ENCODE results near the gene TLCD1. TPM values are rescaled to one million over a fixed set of nuclear protein-coding genes. Genes with fewer than 3 reads are reported as not detected.

The TLCD1 gene
- total RNA-seq, 1 donor from 2014 or later, result 3.2 TPM

GRCh38 chr17:28715217-28715616, 10.8 kb downstream of the TLCD1 start:
- intact Hi-C loops (cut with micrococcal nuclease), result loop anchor here (10.0 kb wide), 2 partner anchors 380 to 430 kb away; partner anchors contain the start of genes IFT20 and TNFAIP1

DNA sequence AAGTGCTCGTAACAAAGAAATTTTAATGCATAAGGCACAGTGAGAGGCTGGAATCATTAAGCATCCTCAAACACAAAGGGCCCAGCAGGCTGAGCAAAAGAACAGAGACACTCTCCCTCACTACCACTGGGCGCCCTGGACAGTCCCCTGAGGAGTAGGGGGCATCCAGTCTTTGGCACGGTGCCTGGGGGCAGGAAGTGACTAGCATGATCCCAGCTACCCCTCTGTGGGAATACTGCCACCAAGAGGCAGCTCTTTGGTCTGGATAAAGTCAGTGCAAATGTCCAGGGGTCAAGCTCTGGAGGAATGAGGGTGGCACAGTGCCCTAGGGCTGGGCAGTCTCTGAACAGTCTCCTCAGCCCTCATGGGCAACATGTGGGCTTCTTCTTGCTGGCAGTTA, 11.8 kb downstream of the TLCD1 start:
- intact Hi-C loops (cut with micrococcal nuclease), result loop anchor here (5.0 to 10.0 kb wide), 3 partner anchors 162 to 431 kb away; partner anchors contain the start of genes IFT20, TNFAIP1 and UNC119

DNA sequence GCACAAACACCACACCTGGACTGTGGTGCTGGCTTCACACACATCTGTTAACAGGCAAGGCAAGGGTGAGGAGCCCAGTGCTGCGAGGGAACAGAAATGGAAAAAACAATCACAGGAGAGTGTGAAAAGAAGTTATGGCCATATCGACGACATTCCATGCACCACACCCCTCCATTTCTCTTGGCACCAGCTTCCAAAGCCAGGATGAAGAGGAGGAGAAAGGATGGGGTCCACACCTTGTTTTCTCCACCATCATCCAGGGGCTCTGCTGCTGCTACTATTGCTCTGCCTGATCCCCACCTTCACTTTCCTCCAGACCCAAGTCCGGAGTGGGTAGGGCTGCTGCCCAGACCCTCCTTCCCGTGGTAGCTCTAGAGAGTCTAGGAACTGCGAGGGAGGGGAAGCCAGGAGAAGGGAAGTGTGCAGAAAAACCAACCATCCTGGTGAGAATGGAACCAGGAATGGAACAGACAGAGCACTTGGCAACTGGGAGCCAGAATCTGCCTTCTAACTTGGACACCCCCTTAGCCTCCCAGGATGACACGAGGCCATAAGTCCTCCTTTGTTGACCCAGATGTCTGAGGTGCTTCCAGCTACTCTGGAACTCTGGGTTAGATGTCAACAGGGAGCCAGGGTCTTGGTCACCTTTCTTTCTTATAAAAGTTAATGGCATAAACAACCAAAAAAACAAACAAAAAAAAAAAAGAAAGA, 13.2 kb downstream of the TLCD1 start:
- intact Hi-C loops (cut with micrococcal nuclease), result loop anchor here (5.0 to 10.0 kb wide), 3 partner anchors 161 to 432 kb away; partner anchors contain the start of genes IFT20, TNFAIP1 and UNC119

- intact Hi-C loops (cut with micrococcal nuclease), result loop anchor here (5.0 to 10.0 kb wide), 3 partner anchors 160 to 433 kb away; partner anchors contain the start of genes IFT20, TNFAIP1 and UNC119
Measured at GRCh38 chr17:28712032-28712704, 13.9 kb downstream of the TLCD1 start.

DNA sequence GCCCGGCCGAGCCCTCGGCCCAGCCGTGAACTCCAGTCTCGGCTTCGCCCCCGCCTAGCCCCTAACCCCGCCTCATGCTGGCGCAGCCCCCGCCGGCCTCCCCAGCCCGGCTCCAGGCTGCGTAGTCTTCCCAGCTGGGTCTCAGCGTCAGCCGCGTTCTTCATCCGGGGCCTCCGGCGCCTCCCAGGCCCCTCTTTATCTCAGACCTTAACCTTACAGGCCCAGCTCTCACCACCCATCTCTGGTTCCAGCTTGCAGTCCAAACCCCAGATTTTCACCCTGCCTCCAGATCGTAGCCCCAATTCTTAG, 14.4 kb downstream of the TLCD1 start, which contains the start of gene PROCA1:
PROCA1 (minus strand) TSS at position 166 of the 309 bp plus-strand sequence. CDS start 228 bp downstream, outside the sequence.
- intact Hi-C loops (cut with micrococcal nuclease), result loop anchor here (1.0 to 10.0 kb wide), 7 partner anchors 8 to 433 kb away; partner anchors contain the start of genes IFT20, NEK8, PIGS and RPL23A

DNA sequence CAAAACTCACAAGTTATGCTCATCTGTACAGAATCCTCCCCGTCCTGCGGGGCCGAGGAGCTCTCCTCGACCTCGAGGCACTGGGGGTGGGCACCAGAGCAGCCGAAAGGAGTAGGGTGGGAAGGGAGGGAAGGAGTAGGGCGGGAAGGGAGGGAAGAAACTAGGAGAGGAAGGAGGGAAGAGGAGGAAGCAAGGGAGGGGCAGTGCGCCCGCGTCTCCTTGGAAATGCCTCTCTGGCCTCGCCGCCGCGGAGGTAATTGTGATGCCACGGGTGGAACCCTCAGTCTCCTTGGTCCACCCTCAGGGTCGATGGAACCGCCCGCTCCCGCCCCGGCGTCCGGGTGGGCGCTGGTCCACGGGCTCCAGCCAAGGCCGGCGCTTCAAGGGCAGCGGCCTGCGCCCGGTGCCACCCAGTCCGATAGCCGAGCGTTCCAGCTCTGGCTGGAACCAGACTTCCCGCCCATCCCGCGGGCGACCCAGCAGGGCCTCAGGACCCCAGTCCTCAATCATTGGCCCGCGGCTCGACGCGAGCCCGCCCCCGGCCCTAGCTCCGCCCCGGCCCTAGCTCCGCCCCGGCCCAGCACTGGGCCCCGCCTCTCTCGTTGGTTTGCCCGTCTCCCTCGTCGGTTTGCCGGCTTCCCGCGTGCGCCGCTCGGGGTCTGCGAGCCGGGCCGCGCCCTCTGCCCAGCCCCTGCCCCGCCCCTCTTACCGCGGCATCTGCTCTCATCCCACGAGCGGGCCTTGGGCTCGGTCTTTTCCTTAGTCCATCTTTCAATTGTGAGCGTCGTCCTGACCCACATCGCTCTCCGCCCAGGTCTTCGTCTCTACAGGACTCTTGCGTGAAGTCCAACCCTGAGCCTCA, 14.9 kb downstream of the TLCD1 start:
- intact Hi-C loops (cut with micrococcal nuclease), result loop anchor here (1.0 to 10.0 kb wide), 7 partner anchors 8 to 434 kb away; partner anchors contain the start of genes IFT20, NEK8, PIGS and RPL23A

- intact Hi-C loops (cut with micrococcal nuclease), result no loop called here
Measured at GRCh38 chr17:28707339-28707720, 18.7 kb downstream of the TLCD1 start.

DNA sequence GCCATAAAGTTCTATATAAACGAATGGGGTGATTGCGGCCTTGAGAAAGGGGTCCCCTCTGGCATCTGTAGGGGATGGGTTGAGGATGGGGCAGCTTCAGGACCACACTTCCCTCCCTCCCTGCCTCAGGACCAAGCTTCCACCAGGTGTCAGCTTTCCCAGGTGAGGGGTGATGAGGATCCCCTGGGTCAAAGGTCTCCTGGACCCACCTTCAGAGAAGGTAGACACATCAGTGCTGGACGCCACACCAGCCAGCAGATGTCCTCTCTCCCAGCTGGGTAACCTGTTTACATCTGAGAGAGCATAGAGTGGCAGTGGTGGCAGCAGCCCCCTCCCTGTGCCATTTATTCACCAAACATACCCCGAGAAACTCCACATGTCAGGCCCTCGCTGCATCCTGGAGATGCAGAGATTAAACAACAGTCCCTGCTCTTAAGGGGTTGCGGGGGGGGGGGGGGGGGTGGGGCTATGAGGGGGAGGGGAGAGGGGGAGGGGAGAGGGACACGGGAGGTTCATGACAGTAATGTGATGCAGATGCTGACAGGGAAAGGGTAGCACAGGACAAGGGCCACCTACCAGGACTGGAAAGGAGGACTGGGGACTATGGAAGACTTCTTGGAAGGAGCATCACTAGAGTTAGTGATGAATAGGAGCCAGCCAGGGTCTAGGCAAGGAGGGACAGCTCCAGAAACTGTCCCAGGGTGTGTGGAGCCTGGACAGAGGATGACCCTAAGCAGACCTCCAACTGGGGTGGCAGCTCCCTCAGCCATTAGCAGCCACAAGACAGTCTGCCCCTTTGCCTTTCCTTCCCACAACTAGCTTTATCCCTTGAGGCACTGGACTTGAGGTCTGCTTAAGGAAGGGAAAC, 19.3 kb downstream of the TLCD1 start:
- intact Hi-C loops (cut with micrococcal nuclease), result no loop called here

- intact Hi-C loops (cut with micrococcal nuclease), result no loop called here
Measured at GRCh38 chr17:28705728-28706334, 20.2 kb downstream of the TLCD1 start.

- intact Hi-C loops (cut with micrococcal nuclease), result no loop called here
Measured at GRCh38 chr17:28705074-28705659, 20.9 kb downstream of the TLCD1 start.

DNA sequence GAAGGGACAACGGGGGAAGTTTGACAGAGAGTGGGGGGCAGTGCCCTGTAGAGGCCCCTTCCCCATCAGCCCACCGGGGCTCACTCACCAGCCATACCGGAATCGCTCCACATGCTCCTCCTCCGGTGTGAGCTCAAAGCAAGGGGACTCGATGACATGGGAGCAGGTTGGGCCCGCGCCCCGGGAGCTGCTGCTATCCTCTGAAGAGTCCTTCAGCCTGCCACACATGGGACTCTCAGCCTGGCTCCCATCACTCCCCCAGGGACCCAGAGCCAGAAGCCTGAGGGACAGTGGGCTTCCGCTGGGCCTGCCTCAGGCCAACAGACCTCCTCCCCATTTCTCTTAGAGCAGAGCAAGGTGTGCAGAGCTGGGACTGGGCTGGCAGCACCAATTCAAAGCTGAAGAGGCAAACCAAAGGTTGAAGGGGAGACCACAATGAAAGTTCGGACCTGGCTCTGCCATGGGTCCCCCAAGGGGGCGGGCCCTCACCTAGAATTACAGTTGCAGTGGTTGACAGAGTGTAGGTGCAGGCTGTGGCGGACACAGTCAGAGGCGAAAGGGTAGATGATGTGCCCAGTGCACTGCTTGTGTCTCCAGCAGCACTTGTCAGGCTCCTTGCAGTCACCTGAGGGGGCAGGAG, 21.7 kb downstream of the TLCD1 start:
- intact Hi-C loops (cut with micrococcal nuclease), result no loop called here

GRCh38 chr17:28703552-28704218, 22.3 kb downstream of the TLCD1 start:
- intact Hi-C loops (cut with micrococcal nuclease), result no loop called here

DNA sequence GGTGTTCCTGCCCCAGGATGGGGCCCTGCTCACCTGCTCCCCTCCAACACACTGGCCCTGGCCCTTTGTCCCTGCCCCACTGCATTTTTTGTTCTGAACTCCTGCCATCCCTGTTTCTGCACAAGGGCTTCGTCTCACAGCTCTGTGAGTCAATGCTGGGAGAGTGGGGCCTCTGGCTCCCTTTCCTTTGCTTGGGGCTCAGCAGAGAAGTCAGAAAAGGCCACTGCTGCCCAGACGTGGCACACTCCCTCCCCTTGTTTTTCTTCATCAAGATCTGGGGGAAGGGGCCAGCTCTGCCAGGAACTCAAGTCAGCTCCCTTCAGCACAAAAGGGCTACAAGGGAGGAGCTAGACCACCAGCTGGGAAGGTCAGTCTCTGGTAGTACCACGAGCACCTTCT, 23.3 kb downstream of the TLCD1 start:
- intact Hi-C loops (cut with micrococcal nuclease), result no loop called here

- intact Hi-C loops (cut with micrococcal nuclease), result no loop called here
Measured at GRCh38 chr17:28702026-28702751, 23.8 kb downstream of the TLCD1 start.

GRCh38 chr17:28700830-28701492, 25.1 kb downstream of the TLCD1 start:
- intact Hi-C loops (cut with micrococcal nuclease), result no loop called here

DNA sequence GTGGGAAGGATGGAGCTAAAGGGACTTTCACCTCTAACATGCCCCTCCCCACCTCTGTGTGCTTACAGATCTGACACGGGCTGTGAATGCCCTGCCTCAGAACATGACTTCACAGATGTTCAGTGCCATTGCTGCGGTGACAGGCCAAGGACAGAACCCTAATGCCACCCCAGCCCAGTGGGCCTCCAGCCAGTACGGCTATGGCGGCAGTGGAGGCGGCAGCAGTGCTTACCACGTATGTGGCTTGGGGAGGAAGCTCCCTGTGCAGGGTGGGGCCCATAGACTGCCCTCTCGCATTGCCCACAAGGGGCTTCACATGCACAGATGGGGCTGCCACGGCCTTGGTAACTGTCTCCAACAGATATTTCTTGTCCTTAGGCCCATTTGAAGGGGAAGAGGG, 25.8 kb downstream of the TLCD1 start:
- intact Hi-C loops (cut with micrococcal nuclease), result no loop called here

DNA sequence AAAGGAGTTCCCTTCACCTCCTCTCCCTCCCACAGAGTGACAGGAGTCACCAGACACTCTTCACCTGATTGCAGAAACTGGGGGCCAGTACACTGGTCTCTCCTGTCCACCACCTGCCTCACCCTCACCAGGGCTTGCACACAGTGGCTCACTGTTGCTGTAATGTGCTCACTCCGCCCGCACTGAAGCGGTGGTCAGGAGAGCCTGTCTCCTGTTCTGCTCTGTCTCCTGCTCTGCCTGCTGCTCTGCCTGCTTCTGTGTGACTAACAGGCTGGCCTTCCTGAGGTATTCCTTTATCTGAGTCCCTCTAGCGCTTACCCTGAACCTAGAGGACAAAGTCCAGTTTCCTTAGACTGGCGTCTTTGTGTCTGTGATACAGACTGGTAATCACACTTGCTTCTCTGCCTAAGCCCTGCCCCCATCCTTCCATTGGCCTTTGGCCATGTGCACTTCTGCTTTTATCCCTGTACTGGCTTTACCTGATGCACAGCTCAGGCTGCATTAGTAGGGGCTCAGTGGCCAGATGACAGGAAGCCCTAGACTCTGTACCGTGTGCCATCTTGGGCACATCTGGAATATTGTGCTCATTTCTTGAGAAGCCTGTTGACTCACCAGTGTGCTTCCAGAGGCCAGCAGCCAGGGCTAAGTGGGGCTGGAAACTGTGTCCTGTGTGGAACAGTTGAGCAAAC, 27.6 kb downstream of the TLCD1 start:
- intact Hi-C loops (cut with micrococcal nuclease), result no loop called here

All from T-helper 2 cell treated with Interferon-gamma antibody and Interleukin-4, amounts not matched to agents 100 ng/mL and 5 ng/mL, for 36 hours (primary cell).